ENCODE measurements around the gene SPOCK3. TPM values are rescaled to one million over a fixed set of nuclear protein-coding genes. Genes with fewer than 3 reads are reported as not detected.
"Not testable (repeated sequence)": the region's sequence is repeated elsewhere in the genome, so short reads cannot be mapped to it uniquely, and the experiment has no call there.

Gene SPOCK3
- total RNA-seq, 1 donor from 2014 or later = 0.74 TPM

- intact Hi-C loops (cut with DNase I) = no loop called here
- Histone ChIP-seq H3K4me3 (no peak overlapping the region), H3K4me1 (no peaks in the 10 kb centered on the region), H3K27ac (no peak overlapping the region), H3K9me3 (no peaks in the 10 kb centered on the region), H3K36me3 (no peaks in the 10 kb centered on the region), H3K27me3 (ENCODE audit: low read depth) (no peaks in the 10 kb centered on the region)
- DNase-seq = no peak
- no peak for ATAC-seq
- TF ChIP-seq CTCF (IDR thresholded peaks at IDR 0.05) = no peak
These were observed 256.7 kb downstream of the SPOCK3 start for GRCh38 chr4:166977596-166977995.

DNA sequence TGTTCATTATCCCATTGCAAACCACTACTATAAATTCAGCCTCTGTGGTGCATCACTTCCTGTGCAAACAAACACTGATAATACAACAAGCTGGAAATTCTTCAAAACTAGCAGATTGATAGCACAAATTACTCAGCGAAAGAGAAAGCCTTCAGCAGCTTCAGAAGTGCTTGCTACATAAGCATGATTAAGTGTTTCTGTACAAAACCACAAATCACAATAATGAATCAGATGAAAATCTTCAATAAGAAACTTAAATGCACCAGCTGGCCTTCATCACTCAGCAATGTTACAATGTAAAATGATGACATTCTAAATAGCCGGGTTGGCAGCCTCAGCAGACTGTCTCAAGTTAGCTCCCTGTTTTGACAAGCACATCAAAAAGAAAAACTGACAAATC lies 262.2 kb downstream of the SPOCK3 start:
- Histone ChIP-seq H3K9me3 (peaks cover 14% of the 10 kb centered on the region), H3K27me3 (ENCODE audit: low read depth) (no peaks in the 10 kb centered on the region), H3K4me3 (no peak overlapping the region), H3K27ac (no peak overlapping the region), H3K36me3 (no peaks in the 10 kb centered on the region), H3K4me1 (no peaks in the 10 kb centered on the region)
- no peak for TF ChIP-seq CTCF (IDR thresholded peaks at IDR 0.05)
- intact Hi-C loops (cut with DNase I) = no loop called here
- DNase-seq (no peak), ATAC-seq (no peak)

- intact Hi-C loops (cut with DNase I) = not testable (repeated sequence)
These were observed 266.1 kb downstream of the SPOCK3 start for GRCh38 chr4:166968219-166968618.

DNA sequence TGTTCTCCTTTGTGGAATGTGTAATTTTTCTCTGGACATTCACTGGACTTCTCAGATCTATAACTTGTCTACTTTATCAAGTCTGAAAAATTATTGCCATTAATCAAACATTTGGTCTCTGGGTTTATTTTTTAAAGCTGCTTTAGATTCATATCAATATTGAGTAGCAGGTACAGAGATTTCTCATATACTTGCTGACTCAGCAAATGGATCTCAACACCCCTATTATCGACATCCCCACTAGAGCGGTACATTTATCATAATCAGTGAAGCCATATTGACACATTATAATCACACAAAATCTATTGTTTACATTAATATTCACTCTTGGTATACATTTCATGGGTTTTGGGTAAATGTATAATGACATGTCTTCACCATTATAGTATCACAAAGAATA lies 268.7 kb downstream of the SPOCK3 start:
- intact Hi-C loops (cut with DNase I) = no loop called here
- Histone ChIP-seq H3K27me3 (ENCODE audit: low read depth) (no peaks in the 10 kb centered on the region), H3K4me3 (no peak overlapping the region), H3K4me1 (no peaks in the 10 kb centered on the region), H3K36me3 (no peaks in the 10 kb centered on the region), H3K9me3 (peaks cover 14% of the 10 kb centered on the region), H3K27ac (no peak overlapping the region)
- DNase-seq (no peak), ATAC-seq (no peak)
- TF ChIP-seq CTCF (IDR thresholded peaks at IDR 0.05) = no peak

More at GRCh38 chr4:166968219-166968618, 266.1 kb downstream of the SPOCK3 start:
- not testable (repeated sequence) for H3K36me3 ChIP-seq; ATAC-seq; DNase-seq; H3K27ac ChIP-seq; H3K4me1 ChIP-seq; H3K27me3 ChIP-seq (ENCODE audit: low read depth); H3K4me3 ChIP-seq
- peaks cover 14% of the 10 kb centered on the region for H3K9me3 ChIP-seq

DNA sequence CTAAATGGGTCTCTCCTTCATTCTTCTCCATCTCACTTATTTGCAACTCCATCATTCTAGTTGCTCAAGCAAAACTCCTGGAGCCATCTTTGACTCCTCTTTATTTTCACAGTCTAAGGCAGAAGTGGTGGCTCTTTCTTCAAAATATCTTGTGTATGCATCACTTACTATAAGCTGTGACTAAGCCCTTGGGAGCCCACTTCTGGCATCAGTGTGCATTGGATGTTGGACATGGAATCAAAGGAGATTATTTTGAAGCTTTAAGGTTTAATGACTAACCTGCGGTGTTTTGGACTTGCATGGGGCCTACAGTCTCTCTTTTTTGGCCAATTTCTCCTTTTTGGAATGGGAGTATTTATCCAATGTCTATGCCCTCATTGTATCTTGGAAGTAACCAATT lies 276.8 kb downstream of the SPOCK3 start:
- Histone ChIP-seq H3K27ac (no peak overlapping the region), H3K9me3 (no peaks in the 10 kb centered on the region), H3K27me3 (ENCODE audit: low read depth) (no peaks in the 10 kb centered on the region), H3K4me3 (no peak overlapping the region), H3K4me1 (no peaks in the 10 kb centered on the region), H3K36me3 (no peaks in the 10 kb centered on the region)
- intact Hi-C loops (cut with DNase I) = no loop called here
- TF ChIP-seq CTCF (IDR thresholded peaks at IDR 0.05) = no peak
- DNase-seq = no peak
- ATAC-seq = no peak

DNA sequence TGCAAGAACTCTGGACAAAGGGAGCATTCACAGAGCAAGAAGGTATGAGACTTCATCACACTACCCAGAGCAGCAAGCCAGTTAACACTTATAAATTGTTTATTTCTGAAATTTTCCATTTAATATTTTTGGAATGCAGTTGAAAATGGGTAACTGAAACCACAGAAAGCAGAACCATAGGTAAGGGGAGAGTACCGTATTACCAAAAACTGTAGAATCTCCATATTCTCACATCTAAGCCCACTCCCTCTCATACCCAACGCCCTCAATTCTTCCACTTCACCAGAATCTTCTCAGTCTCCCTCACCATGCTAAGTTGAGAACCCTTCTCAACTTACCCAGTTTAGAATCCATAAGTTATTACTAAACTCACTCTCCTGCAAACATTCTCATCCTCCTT lies 277.8 kb downstream of the SPOCK3 start:
- Histone ChIP-seq H3K27ac (no peak overlapping the region), H3K4me3 (no peak overlapping the region), H3K27me3 (ENCODE audit: low read depth) (no peaks in the 10 kb centered on the region), H3K9me3 (no peaks in the 10 kb centered on the region), H3K36me3 (no peaks in the 10 kb centered on the region), H3K4me1 (no peaks in the 10 kb centered on the region)
- DNase-seq = no peak
- ATAC-seq = no peak
- TF ChIP-seq CTCF (IDR thresholded peaks at IDR 0.05) = no peak
- intact Hi-C loops (cut with DNase I) = no loop called here
